ENCODE data around the gene SMARCD3. TPM values are rescaled to one million over a fixed set of nuclear protein-coding genes. Genes with fewer than 3 reads are reported as not detected.

The SMARCD3 gene
- total RNA-seq, 4 donors from 2014 or later = 21.3 to 80.7 (median 43.3) TPM

- Histone ChIP-seq H3K4me3 (peak overlapping the region; percentile 10 to 46), H3K27me3 (no peaks in the 10 kb centered on the region), H3K27ac (peak overlapping the region in 1 of 2 donors; percentile 34), H3K4me1 (peaks cover 0 to 5% of the 10 kb centered on the region in 2 donors), H3K9me3 (no peaks in the 10 kb centered on the region), H3K36me3 (no peaks in the 10 kb centered on the region)
- intact Hi-C loops (cut with DNase I; ENCODE audit: low total_unique reads) = no loop called here
- peak; percentile 45 to 70 for DNase-seq
- TF ChIP-seq CTCF (IDR thresholded peaks at IDR 0.05) = no peak
- peak in 1 of 2 donors; percentile 46 for TF ChIP-seq POLR2A (IDR thresholded peaks at IDR 0.05)
These were observed 28.4 kb upstream of the SMARCD3 start for GRCh38 chr7:151276666-151277590.

- no peak for TF ChIP-seq POLR2A (IDR thresholded peaks at IDR 0.05)
- no peak for TF ChIP-seq CTCF (IDR thresholded peaks at IDR 0.05)
- Histone ChIP-seq H3K27me3 (no peaks in the 10 kb centered on the region), H3K36me3 (no peaks in the 10 kb centered on the region), H3K9me3 (no peaks in the 10 kb centered on the region), H3K27ac (peak overlapping the region in 1 of 2 donors; percentile 34), H3K4me3 (peak overlapping the region in 1 of 2 donors; percentile 46), H3K4me1 (peaks cover 0 to 5% of the 10 kb centered on the region in 2 donors)
- intact Hi-C loops (cut with DNase I; ENCODE audit: low total_unique reads) = no loop called here
- DNase-seq = peak in 1 of 2 donors; percentile 23
These were observed 27.5 kb upstream of the SMARCD3 start for GRCh38 chr7:151275813-151276577.

GRCh38 chr7:151274936-151275812, 26.7 kb upstream of the SMARCD3 start:
- intact Hi-C loops (cut with DNase I; ENCODE audit: low total_unique reads) = no loop called here
- Histone ChIP-seq H3K27ac (peak overlapping the region in 1 of 2 donors; percentile 34), H3K4me3 (no peak overlapping the region)

GRCh38 chr7:151274396-151274795, 25.9 kb upstream of the SMARCD3 start:
- TF ChIP-seq POLR2A (IDR thresholded peaks at IDR 0.05) = no peak
- TF ChIP-seq CTCF (IDR thresholded peaks at IDR 0.05) = no peak
- Histone ChIP-seq H3K9me3 (no peaks in the 10 kb centered on the region), H3K36me3 (no peaks in the 10 kb centered on the region), H3K4me3 (no peak overlapping the region), H3K27ac (no peak overlapping the region), H3K27me3 (no peaks in the 10 kb centered on the region), H3K4me1 (peaks cover 0 to 5% of the 10 kb centered on the region in 2 donors)
- intact Hi-C loops (cut with DNase I; ENCODE audit: low total_unique reads) = no loop called here
- no peak for DNase-seq

More at GRCh38 chr7:151274936-151275812, 26.7 kb upstream of the SMARCD3 start:
- Histone ChIP-seq H3K4me1 (peaks cover 0 to 5% of the 10 kb centered on the region in 2 donors), H3K9me3 (no peaks in the 10 kb centered on the region), H3K36me3 (no peaks in the 10 kb centered on the region), H3K27me3 (no peaks in the 10 kb centered on the region)
- TF ChIP-seq POLR2A (IDR thresholded peaks at IDR 0.05) (no peak), CTCF (IDR thresholded peaks at IDR 0.05) (no peak)
- no peak for DNase-seq

All from uterus (tissue), 4 donors.